Mesodermal cell (in vitro differentiated cells): ENCODE data around the gene METTL16.
A peak's percentile ranks its signal among the peaks of the same experiment; 100 is the strongest.

Experiments
- H3K27ac ChIP-seq: 2 replicates; pipeline ENCODE4 v1.7.0; 2013; ENCODE audit warnings: mild to moderate bottlenecking, low read depth, low read length, moderate library complexity; ENCODE audit not compliant: severe bottlenecking
- H3K36me3 ChIP-seq: 2 replicates; pipeline ENCODE4 v1.7.1; 2013; ENCODE audit warnings: mild to moderate bottlenecking, low read length, moderate library complexity; ENCODE audit not compliant: control insufficient read depth, insufficient read depth
- H3K4me1 ChIP-seq: one replicate; pipeline ENCODE4 v1.7.1; 2013; ENCODE audit warnings: mild to moderate bottlenecking, low read length; ENCODE audit not compliant: insufficient read depth, control insufficient read depth, poor library complexity, severe bottlenecking
- H3K4me3 ChIP-seq: 2 replicates; pipeline ENCODE4 v1.7.0; 2013; ENCODE audit warnings: low read length, control low read depth, mild to moderate bottlenecking; ENCODE audit not compliant: insufficient read depth, poor library complexity, severe bottlenecking; ENCODE audit errors: extremely low read depth
- H3K9me3 ChIP-seq: 2 replicates; pipeline ENCODE4 v1.7.1; 2013; ENCODE audit warnings: mild to moderate bottlenecking, low read length, moderate library complexity; ENCODE audit not compliant: control insufficient read depth
- WGBS, 2 experiments: methylation state at CpG; one replicate each; pipeline ENCODE4 v1.1.5; 2013; ENCODE audit warnings: missing lambda C conversion rate in 2 of 2; ENCODE audit not compliant: insufficient coverage in 2 of 2; 5-methylcytosine and 5-hydroxymethylcytosine counted together

Gene METTL16

DNA sequence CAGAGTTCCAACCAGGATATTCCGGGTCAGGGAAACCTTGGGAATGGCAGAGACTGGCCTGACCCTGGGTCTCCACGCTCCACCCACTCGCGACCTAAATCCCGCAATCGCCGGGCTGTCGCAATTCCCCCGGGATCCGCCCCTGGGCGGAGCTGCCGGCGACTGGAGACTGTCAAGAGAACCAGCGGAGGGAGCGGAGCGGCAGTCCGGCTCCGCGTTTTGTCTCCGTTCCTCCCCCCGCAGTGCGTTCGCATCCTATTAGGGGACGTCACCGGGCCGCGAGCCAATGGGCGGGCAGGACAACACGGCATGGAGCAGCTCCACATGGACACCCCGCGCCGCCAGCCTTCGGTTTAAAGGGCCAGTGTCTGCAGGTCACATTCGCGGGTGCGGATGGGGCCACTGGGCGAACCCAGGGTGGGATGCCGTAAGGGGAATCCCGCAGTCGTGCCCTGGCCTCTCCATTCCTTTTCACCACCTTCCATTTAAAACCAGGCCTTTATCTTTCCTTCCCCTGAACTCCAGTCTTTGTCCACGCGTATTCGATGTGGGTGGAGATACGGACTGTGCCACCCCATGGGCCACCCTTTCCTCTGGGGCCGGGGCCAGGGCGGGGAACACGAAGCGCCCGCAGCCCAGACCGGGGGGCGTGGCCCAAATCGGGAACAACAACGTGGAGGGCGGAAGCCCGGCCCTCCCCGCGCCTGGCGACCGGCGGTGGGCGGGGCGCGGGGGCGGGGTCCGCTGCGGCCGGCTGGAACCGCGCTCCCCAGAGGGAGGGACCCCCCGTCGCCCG, 110.1 kb downstream of the METTL16 start:
- Histone ChIP-seq H3K4me3 (peak overlapping the region; percentile 87), H3K9me3 (no peaks in the 10 kb centered on the region), H3K4me1 (peaks cover 46% of the 10 kb centered on the region), H3K36me3 (no peaks in the 10 kb centered on the region), H3K27ac (peak overlapping the region; percentile 99)
- WGBS, 2 experiments, result 0% methylated on average over 50 to 55 of the region's 72 CpGs

DNA sequence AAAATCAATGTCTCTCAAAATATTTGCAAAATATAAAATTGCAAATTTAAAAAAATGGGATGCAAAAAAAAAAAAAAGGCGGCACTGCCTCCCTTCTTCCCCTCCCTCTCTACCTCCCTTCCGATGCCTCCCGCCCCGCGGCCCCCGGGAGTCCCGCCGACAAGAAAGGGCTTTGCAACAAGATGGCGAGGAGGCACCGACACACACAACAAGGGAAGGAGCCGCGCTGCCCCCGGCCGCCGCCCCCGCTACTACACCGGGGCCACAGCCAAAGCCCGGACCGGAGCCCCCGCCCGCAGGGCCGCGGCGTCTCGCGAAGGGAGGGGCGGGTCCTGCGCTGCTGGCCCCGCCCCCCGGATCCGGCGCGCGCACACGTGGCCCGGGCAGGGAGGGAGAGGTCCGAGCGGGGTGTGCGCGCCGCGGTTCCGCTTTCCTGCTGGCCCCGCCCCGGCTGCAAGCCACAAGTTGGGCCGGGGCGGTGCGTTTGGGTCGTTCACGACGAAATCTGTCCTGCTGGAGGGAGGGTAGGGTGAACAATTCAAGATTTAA, 110.7 kb downstream of the METTL16 start, which contains the start of gene MNT:
Gene MNT, minus strand, starts transcription at position 184 of the 549 bp plus-strand sequence. CDS start 348 bp downstream, outside the sequence.
- H3K4me1 ChIP-seq, result peaks cover 46% of the 10 kb centered on the region
- 0 to 1% methylated on average over 35 to 37 of the region's 51 CpGs for WGBS, 2 experiments

DNA sequence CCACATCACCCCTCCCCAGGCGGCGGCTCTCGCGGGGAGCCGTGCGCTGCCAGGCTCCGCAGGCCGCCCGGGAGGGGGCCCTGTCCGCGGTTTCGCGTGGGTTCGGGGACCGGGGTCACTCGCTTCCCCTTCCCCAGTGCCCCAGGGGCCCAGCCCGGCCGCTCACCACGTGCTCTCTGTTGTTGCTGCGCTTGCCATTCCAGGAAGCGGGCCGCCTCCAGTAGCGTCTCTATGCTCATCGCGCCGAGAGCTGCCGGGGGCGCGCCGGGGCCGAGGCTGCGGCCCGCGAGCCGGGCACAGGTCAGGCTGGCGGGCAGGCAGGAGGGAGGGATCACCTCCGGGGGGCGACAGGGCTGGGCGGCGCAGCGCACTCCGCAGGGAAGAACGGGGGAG, 111.2 kb downstream of the METTL16 start:
- Histone ChIP-seq H3K27ac (peak overlapping the region; percentile 99), H3K4me3 (peak overlapping the region; percentile 87), H3K36me3 (no peaks in the 10 kb centered on the region), H3K4me1 (peaks cover 49% of the 10 kb centered on the region), H3K9me3 (no peaks in the 10 kb centered on the region)
- WGBS, 2 experiments, result 0% methylated on average over 31 to 38 of the region's 43 CpGs

More for the DNA sequence above, 110.7 kb downstream of the METTL16 start, which contains the start of gene MNT:
- H3K9me3 ChIP-seq, result no peaks in the 10 kb centered on the region
- H3K4me3 ChIP-seq, result peak within 1 kb of the TSS; percentile 87
- H3K36me3 ChIP-seq, result no peaks in the 10 kb centered on the region
- H3K27ac ChIP-seq, result peak within 1 kb of the TSS; percentile 99

GRCh38 chr17:2399572-2400473, 111.9 kb downstream of the METTL16 start:
- peaks cover 48% of the 10 kb centered on the region for H3K4me1 ChIP-seq
- H3K27ac ChIP-seq, result peak overlapping the region; percentile 99
- H3K36me3 ChIP-seq, result no peaks in the 10 kb centered on the region
- 0% methylated on average over 69 to 71 of the region's 82 CpGs for WGBS, 2 experiments
- no peaks in the 10 kb centered on the region for H3K9me3 ChIP-seq
- peak overlapping the region; percentile 87 for H3K4me3 ChIP-seq

GRCh38 chr17:2398655-2399571, 112.8 kb downstream of the METTL16 start:
- 13 to 15% methylated on average over 29 to 30 of the region's 55 CpGs for WGBS, 2 experiments
- no peaks in the 10 kb centered on the region for H3K36me3 ChIP-seq
- H3K4me1 ChIP-seq, result peaks cover 46% of the 10 kb centered on the region
- no peaks in the 10 kb centered on the region for H3K9me3 ChIP-seq
- H3K27ac ChIP-seq, result peak overlapping the region; percentile 99
- H3K4me3 ChIP-seq, result peak overlapping the region; percentile 87

DNA sequence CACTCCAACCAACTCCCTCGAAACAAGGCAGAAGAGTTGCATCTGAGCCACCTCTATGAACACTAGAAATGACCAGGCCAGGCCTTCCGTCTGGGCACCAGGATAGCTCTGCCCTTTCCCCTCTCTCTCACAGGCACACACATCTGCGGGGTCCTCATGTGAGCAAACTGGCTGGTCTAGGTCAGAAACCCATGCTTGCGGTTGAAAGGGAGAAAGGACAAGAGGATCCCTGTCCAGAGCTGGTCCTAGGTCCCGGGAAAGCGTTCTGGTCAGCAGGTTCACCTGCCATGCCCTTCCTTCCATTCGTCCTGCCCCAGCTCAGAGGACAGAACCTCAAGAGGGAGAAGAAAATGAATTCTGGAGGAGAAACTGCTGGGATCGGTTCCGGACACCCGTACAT, 113.5 kb downstream of the METTL16 start:
- no peaks in the 10 kb centered on the region for H3K9me3 ChIP-seq
- H3K4me3 ChIP-seq, result no peak overlapping the region
- H3K36me3 ChIP-seq, result no peaks in the 10 kb centered on the region
- WGBS, 2 experiments, result 82 to 87% methylated on average over 8 to 9 of the region's 10 CpGs
- H3K4me1 ChIP-seq, result peaks cover 46% of the 10 kb centered on the region
- H3K27ac ChIP-seq, result peak overlapping the region; percentile 99

GRCh38 chr17:2397247-2398171, 114.2 kb downstream of the METTL16 start:
- Histone ChIP-seq H3K4me1 (peaks cover 42% of the 10 kb centered on the region), H3K27ac (peak overlapping the region; percentile 99), H3K36me3 (no peaks in the 10 kb centered on the region), H3K9me3 (no peaks in the 10 kb centered on the region), H3K4me3 (peak overlapping the region; percentile 11)
- 77 to 79% methylated on average over 10 to 11 of the region's 12 CpGs for WGBS, 2 experiments

DNA sequence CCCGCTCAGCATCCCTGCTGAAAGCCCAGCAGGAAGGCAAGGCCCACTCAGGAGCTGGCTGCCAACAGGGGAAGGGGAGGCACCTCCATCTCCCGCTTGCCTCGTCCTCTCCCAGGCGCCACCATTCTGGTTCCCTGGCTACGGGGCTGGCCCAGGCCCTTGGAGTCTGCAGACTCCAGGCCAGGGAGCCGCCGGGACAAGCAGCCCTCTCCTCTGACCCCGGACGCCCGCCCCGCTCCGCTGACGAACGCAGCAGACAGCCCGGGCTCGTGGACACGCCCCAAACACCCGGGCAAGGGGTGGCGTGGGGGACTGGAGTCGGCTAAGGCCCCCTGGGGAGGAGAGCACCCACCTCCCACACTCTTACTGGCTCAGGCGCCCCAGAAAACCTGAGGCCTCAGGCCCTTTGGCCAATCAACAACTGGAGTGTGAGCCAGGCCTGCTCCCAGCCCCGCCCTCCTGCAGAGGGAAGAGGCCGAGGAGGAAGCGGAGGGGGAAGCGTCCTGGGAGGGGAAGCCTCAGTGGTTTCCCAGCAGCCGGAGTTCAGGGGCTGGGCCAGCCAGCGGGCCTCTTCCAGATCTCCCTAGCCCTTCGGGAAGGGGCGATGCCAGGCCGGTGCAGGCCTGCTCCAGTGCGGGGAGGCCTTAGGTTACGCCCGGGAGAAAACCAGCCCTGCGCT, 115.0 kb downstream of the METTL16 start:
- Histone ChIP-seq H3K4me3 (peak overlapping the region; percentile 24), H3K4me1 (peaks cover 44% of the 10 kb centered on the region), H3K36me3 (no peaks in the 10 kb centered on the region), H3K27ac (peak overlapping the region; percentile 99), H3K9me3 (no peaks in the 10 kb centered on the region)
- 7 to 8% methylated on average over 19 to 30 of the region's 34 CpGs for WGBS, 2 experiments

GRCh38 chr17:2396192-2396567, 115.5 kb downstream of the METTL16 start:
- Histone ChIP-seq H3K27ac (peak overlapping the region; percentile 99), H3K4me1 (peaks cover 44% of the 10 kb centered on the region), H3K4me3 (peak overlapping the region; percentile 24), H3K9me3 (no peaks in the 10 kb centered on the region), H3K36me3 (no peaks in the 10 kb centered on the region)
- 53 to 68% methylated on average over 3 to 7 of the region's 7 CpGs for WGBS, 2 experiments
